IPS DF 6.9 (cell line): ENCODE measurements around the gene FAM124B.
"Not testable (repeated sequence)": the region's sequence is repeated elsewhere in the genome, so short reads cannot be mapped to it uniquely, and the experiment has no call there.

ENCODE experiments used
- DNase-seq: peaks from one replicate; pipeline ENCODE4 v3.0.0-alpha.2; 2013; ENCODE audit warnings: low read depth, low spot score
- H3K27ac ChIP-seq: one replicate; pipeline ENCODE4 v1.5.1; 2013; ENCODE audit warnings: low read length, control low read depth
- H3K27me3 ChIP-seq: 2 replicates; pipeline ENCODE4 v1.6.1; 2013; ENCODE audit warnings: mild to moderate bottlenecking, low read length; ENCODE audit not compliant: control insufficient read depth, insufficient read depth
- H3K36me3 ChIP-seq: 2 replicates; pipeline ENCODE4 v1.6.1; 2013; ENCODE audit warnings: low read length; ENCODE audit not compliant: control insufficient read depth, insufficient read depth
- H3K4me1 ChIP-seq: 2 replicates; pipeline ENCODE4 v1.6.1; 2013; ENCODE audit warnings: low read length; ENCODE audit not compliant: control insufficient read depth, insufficient read depth
- H3K4me3 ChIP-seq: 2 replicates; pipeline ENCODE4 v1.5.1; 2013; ENCODE audit warnings: mild to moderate bottlenecking, low read length
- H3K9me3 ChIP-seq: 2 replicates; pipeline ENCODE4 v1.6.1; 2013; ENCODE audit warnings: low read length, inconsistent platforms; ENCODE audit not compliant: control insufficient read depth, insufficient read depth
- WGBS: extraction: QIAGEN DNeasy Blood & Tissue Kit; methylation state at CpG from one replicate; pipeline ENCODE4 v1.1.7; 2013; ENCODE audit warnings: mixed read lengths, missing lambda C conversion rate; ENCODE audit not compliant: insufficient read length, insufficient coverage; 5-methylcytosine and 5-hydroxymethylcytosine counted together

The FAM124B gene

GRCh38 chr2:224400174-224400810 is 1.6 kb downstream of the FAM124B start:
- no CpG with 5 or more reads among the region's 8 CpGs for WGBS
- H3K27ac ChIP-seq, result no peak overlapping the region
- no peaks in the 10 kb centered on the region for H3K36me3 ChIP-seq
- H3K4me3 ChIP-seq, result no peak overlapping the region
- no peak for DNase-seq
- no peaks in the 10 kb centered on the region for H3K9me3 ChIP-seq
- H3K27me3 ChIP-seq, result no peaks in the 10 kb centered on the region
- no peaks in the 10 kb centered on the region; the same call in 1 of the 2 replicates for H3K4me1 ChIP-seq

GRCh38 chr2:224398289-224398688 is 3.6 kb downstream of the FAM124B start:
- WGBS, result no CpG with 5 or more reads among the region's 3 CpGs
- Histone ChIP-seq H3K9me3 (no peaks in the 10 kb centered on the region), H3K4me1 (no peaks in the 10 kb centered on the region; the same call in 1 of the 2 replicates), H3K4me3 (no peak overlapping the region), H3K36me3 (no peaks in the 10 kb centered on the region), H3K27ac (no peak overlapping the region), H3K27me3 (no peaks in the 10 kb centered on the region)
- no peak for DNase-seq

GRCh38 chr2:224397100-224397499 is 4.8 kb downstream of the FAM124B start:
- not testable (repeated sequence) for H3K9me3 ChIP-seq, H3K36me3 ChIP-seq, DNase-seq, H3K4me3 ChIP-seq, H3K4me1 ChIP-seq, H3K27me3 ChIP-seq, H3K27ac ChIP-seq
- WGBS, result no CpG with 5 or more reads among the region's 5 CpGs

- no CpG with 5 or more reads among the region's 9 CpGs for WGBS
- Histone ChIP-seq H3K36me3 (no peaks in the 10 kb centered on the region), H3K4me3 (no peak overlapping the region), H3K4me1 (no peaks in the 10 kb centered on the region), H3K9me3 (no peaks in the 10 kb centered on the region), H3K27me3 (no peaks in the 10 kb centered on the region), H3K27ac (no peak overlapping the region)
- DNase-seq, result no peak
These were observed 6.1 kb downstream of the FAM124B start for GRCh38 chr2:224395620-224396390.

- Histone ChIP-seq H3K36me3 (no peaks in the 10 kb centered on the region), H3K27ac (no peak overlapping the region), H3K9me3 (no peaks in the 10 kb centered on the region), H3K27me3 (no peaks in the 10 kb centered on the region), H3K4me3 (no peak overlapping the region), H3K4me1 (no peaks in the 10 kb centered on the region)
- no peak for DNase-seq
- no CpG with 5 or more reads among the region's 3 CpGs for WGBS
These were observed 8.6 kb downstream of the FAM124B start for GRCh38 chr2:224393157-224393872.

GRCh38 chr2:224392545-224392944 is 9.4 kb downstream of the FAM124B start:
- no peaks in the 10 kb centered on the region for H3K27me3 ChIP-seq
- no CpG with 5 or more reads among the region's 4 CpGs for WGBS
- H3K4me1 ChIP-seq, result peaks cover under 1% of the 10 kb centered on the region; the same call in 1 of the 2 replicates
- H3K9me3 ChIP-seq, result no peaks in the 10 kb centered on the region
- H3K27ac ChIP-seq, result no peak overlapping the region
- H3K36me3 ChIP-seq, result no peaks in the 10 kb centered on the region
- DNase-seq, result no peak
- no peak overlapping the region for H3K4me3 ChIP-seq

GRCh38 chr2:224389317-224389716 is 12.6 kb downstream of the FAM124B start:
- no peak overlapping the region for H3K27ac ChIP-seq
- peaks cover 2% of the 10 kb centered on the region; the same call in 1 of the 2 replicates for H3K4me1 ChIP-seq
- DNase-seq, result no peak
- H3K4me3 ChIP-seq, result no peak overlapping the region
- H3K36me3 ChIP-seq, result no peaks in the 10 kb centered on the region
- H3K27me3 ChIP-seq, result no peaks in the 10 kb centered on the region
- no peaks in the 10 kb centered on the region for H3K9me3 ChIP-seq
- WGBS, result no CpG with 5 or more reads among the region's 5 CpGs

GRCh38 chr2:224386876-224387275 is 15.0 kb downstream of the FAM124B start:
- no CpG with 5 or more reads among the region's 2 CpGs for WGBS
- H3K9me3 ChIP-seq, result no peaks in the 10 kb centered on the region

GRCh38 chr2:224382973-224383555 is 18.8 kb downstream of the FAM124B start:
- Histone ChIP-seq H3K36me3 (no peaks in the 10 kb centered on the region), H3K9me3 (no peaks in the 10 kb centered on the region), H3K27ac (no peak overlapping the region), H3K4me3 (no peak overlapping the region), H3K4me1 (peaks cover 2% of the 10 kb centered on the region; the same call in 1 of the 2 replicates), H3K27me3 (no peaks in the 10 kb centered on the region)
- no peak for DNase-seq
- 100% methylated on average over 1 of the region's 9 CpGs for WGBS

More at GRCh38 chr2:224386876-224387275, 15.0 kb downstream of the FAM124B start:
- Histone ChIP-seq H3K4me1 (peaks cover 2% of the 10 kb centered on the region; the same call in 1 of the 2 replicates), H3K27me3 (no peaks in the 10 kb centered on the region), H3K4me3 (no peak overlapping the region), H3K36me3 (no peaks in the 10 kb centered on the region), H3K27ac (no peak overlapping the region)
- no peak for DNase-seq

- H3K4me1 ChIP-seq, H3K9me3 ChIP-seq, DNase-seq, H3K36me3 ChIP-seq, H3K27ac ChIP-seq, H3K4me3 ChIP-seq, H3K27me3 ChIP-seq: not testable (repeated sequence)
- no CpG with 5 or more reads among the region's 2 CpGs for WGBS
These were observed 19.6 kb downstream of the FAM124B start for GRCh38 chr2:224382280-224382647.
